Jurkat, Clone E6-1 (cell line): ENCODE measurements around the gene TUBB2A.

Experiments
- DNase-seq: peaks from one replicate; pipeline ENCODE4 v3.0.0-alpha.2; 2011; ENCODE audit warnings: low read depth, low spot score
- H3K4me3 ChIP-seq: 2 replicates; pipeline ENCODE4 v1.5.1; 2011; ENCODE audit warnings: mild to moderate bottlenecking, low read length, control low read depth, moderate library complexity

TUBB2A gene

GRCh38 chr6:3133515-3133914 is 23.8 kb downstream of the TUBB2A start:
- no peak for DNase-seq
- no peak overlapping the region for H3K4me3 ChIP-seq

- H3K4me3 ChIP-seq, result no peak overlapping the region
- no peak for DNase-seq
Measured at GRCh38 chr6:3131695-3132094, 25.6 kb downstream of the TUBB2A start.

- H3K4me3 ChIP-seq, result no peak overlapping the region
- DNase-seq, result no peak
Measured at GRCh38 chr6:3128356-3129108, 28.8 kb downstream of the TUBB2A start.

- no peak for DNase-seq
- no peak overlapping the region for H3K4me3 ChIP-seq
Measured at GRCh38 chr6:3125815-3126214, 31.5 kb downstream of the TUBB2A start.

- no peak for DNase-seq
- no peak overlapping the region for H3K4me3 ChIP-seq
Measured at GRCh38 chr6:3124667-3125066, 32.7 kb downstream of the TUBB2A start.

- H3K4me3 ChIP-seq, result no peak overlapping the region
- no peak for DNase-seq
Measured at GRCh38 chr6:3122823-3123182, 34.5 kb downstream of the TUBB2A start.

- no peak for DNase-seq
- no peak overlapping the region for H3K4me3 ChIP-seq
Measured at GRCh38 chr6:3120765-3121089, 36.6 kb downstream of the TUBB2A start.

GRCh38 chr6:3119040-3119723 is 38.2 kb downstream of the TUBB2A start:
- DNase-seq, result no peak
- H3K4me3 ChIP-seq, result peak overlapping the region; percentile 83

- H3K4me3 ChIP-seq, result peak within 1 kb of the TSS; percentile 83
- DNase-seq, result peak; percentile 85
Measured at GRCh38 chr6:3118353-3119039, 38.8 kb downstream of the TUBB2A start, which contains the start of gene BPHL. Gene BPHL, plus strand, starts transcription at chr6:3118711. Its CDS starts 30 bp downstream, at chr6:3118741.

GRCh38 chr6:3117912-3118352 is 39.4 kb downstream of the TUBB2A start:
- DNase-seq, result peak; percentile 69
- H3K4me3 ChIP-seq, result peak overlapping the region; percentile 83

GRCh38 chr6:3114377-3114776 is 43.0 kb downstream of the TUBB2A start:
- no peak overlapping the region for H3K4me3 ChIP-seq
- no peak for DNase-seq

GRCh38 chr6:3109761-3110160 is 47.6 kb downstream of the TUBB2A start:
- no peak for DNase-seq

GRCh38 chr6:3108746-3109414 is 48.5 kb downstream of the TUBB2A start:
- no peak for DNase-seq
- no peak overlapping the region for H3K4me3 ChIP-seq

More at GRCh38 chr6:3109761-3110160, 47.6 kb downstream of the TUBB2A start:
- H3K4me3 ChIP-seq, result no peak overlapping the region
